HG03460 (cell line): ENCODE results near the gene NEURL1.

Experiments
- ATAC-seq: cut with Tn5 transposase; IDR thresholded peaks from one replicate; pipeline ENCODE4 v1.9.1; 2021; ENCODE audit not compliant: unreplicated experiment

The NEURL1 gene

DNA sequence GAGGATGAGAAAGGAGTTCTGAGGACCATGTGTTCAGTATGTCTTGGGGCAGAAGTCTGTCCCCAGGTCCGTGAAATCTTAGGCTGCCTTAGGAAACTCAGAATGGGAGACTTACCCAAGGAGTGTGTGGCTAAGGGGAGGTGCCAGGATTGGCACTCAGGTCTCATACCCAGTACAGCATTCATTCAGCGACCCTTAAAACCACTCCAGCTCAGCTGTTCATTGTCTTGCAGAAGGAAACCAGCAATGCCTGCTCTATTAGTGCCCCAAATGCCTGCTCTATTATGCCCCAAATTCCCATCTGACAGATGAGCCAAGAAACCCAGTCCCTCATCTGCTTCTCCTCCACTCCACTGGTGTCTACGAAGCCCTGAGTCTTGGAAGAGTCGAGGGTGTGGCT lies 147.8 kb downstream of the NEURL1 start:
- ATAC-seq = no peak
